SH-SY5Y (cell line): ENCODE results near the gene ZNF33A.

Experiments used
- GATA2 ChIP-seq: IDR thresholded peaks from 2 replicates; pipeline ENCODE4 v1.6.1; 2011; ENCODE audit warnings: mild to moderate bottlenecking, low read depth, low read length
- GATA3 ChIP-seq: IDR thresholded peaks from 2 replicates; pipeline ENCODE4 v1.6.1; 2011; ENCODE audit warnings: low read depth, mild to moderate bottlenecking, low read length, moderate library complexity

The ZNF33A gene

GRCh38 chr10:38010119-38010903 lies at the start of gene ZNF33A:
Gene ZNF33A, plus strand, starts transcription at chr10:38010675. Its CDS starts 1,667 bp downstream, at chr10:38012342.
- no peak for TF ChIP-seq GATA2
- TF ChIP-seq GATA3: no peak

DNA sequence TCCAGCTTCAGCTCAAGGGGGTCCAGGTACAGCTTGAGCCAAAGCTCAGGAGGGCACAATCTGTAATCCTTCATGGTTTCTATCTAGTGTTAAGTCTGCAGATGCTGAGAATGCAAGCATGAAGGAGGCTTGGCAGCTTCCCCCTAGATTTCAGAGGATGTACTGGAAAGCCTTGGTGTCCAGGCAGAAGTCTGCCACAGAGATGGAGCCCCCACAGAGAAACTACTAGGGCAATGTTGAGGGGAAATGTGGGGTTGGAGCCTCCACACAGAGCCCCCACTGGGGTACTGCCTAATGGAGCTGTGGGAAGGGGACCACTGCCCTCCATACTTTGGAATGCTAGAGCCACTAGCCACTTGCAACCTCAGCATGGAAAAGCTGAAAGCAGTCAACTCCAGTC lies 45.5 kb upstream of the ZNF33A start:
- no peak for TF ChIP-seq GATA2
- no peak for TF ChIP-seq GATA3

GRCh38 chr10:37972396-37972795 lies 38.1 kb upstream of the ZNF33A start:
- TF ChIP-seq GATA3 (no peak), GATA2 (no peak)

DNA sequence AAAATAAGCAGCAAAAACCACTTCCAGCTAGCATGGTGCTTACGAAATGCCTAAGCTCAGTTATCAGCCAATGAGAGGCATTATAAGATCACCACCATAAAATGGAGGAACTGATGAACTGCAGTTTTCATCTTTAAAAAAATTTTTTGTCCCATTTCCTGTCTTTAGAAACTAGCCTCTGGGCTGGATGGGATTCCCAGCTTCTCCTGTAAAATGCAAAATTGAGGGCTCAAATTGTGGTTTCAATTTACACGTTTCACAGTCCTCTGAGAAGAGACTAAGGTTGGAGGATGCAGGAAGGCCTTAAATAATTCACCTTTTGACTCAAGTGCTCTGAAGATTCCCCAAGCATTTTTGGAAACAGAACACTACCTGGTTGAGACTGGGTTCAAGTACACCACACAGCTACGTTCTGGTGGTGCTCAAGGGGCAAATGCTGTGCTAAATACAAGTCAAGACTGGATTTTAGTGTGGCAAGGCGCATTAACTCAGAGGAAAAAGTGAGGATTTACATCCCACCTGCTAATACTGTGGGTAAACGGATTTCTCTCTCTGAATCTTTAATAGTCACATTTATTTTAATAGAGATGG lies 35.0 kb upstream of the ZNF33A start:
- no peak for TF ChIP-seq GATA2
- TF ChIP-seq GATA3: no peak

DNA sequence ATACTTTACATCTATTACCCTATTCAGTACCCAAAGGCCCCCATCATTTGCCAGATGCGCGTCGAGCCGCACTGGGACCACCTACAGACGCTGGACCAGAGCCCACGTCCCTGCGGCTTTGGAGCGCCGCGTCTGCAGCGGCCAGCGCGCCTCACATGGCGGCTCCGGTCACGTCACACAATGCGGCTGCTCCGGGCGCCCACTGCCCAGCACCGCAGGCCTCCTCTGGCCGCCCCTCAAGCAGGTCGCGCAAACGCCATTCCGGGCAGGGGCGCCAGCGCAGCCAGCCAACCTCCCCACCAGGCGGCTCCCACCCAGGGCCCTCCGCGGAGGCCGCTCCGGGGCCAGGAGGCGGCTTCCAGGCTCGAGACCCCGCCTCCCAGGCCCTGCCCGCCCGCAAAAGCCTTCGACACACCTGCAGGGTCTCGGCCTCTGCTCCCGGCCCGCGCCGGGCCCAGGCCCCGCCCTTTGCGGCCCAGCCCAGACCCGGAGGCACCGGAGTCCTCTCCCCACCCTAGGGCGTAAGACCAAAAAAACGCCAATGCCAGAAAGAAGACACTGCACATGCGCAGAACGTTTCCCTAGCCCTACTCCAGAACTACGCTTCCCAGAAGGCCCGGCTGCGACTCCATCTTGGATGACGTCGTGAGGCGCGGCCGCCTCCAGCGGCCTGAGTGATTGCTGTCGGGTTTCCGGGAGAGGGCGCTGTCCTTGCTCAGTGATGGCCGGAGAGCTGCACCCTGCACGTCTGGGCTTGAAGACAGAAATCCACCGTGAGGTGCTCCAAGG lies 34.2 kb upstream of the ZNF33A start, which contains the start of gene ZNF25:
ZNF25 (minus strand) TSS at position 557 of the 789 bp plus-strand sequence. CDS start 4,925 bp downstream, outside the sequence.
- TF ChIP-seq GATA2 (no peak), GATA3 (no peak)

GRCh38 chr10:37976880-37977203 lies 33.6 kb upstream of the ZNF33A start:
- TF ChIP-seq GATA3 (no peak), GATA2 (no peak)

DNA sequence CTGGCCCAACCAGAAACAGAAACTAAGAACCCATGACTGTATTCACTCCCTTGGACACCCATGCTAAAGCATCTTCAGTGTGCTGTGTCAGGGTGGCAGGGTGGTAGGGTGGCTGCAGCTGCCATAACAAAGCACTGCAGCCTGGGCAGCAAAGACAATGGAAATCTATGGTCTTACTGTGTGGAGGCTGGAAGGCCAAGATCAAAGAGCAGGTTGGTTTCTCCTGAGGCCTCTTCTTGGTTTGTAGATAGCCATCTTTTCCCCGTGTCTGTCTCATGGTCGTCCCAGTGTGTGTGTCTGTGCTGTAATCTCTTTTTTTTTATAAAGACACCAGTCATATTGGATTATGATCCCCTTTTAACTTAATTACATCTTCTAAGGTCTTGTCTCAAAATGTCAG lies 18.8 kb upstream of the ZNF33A start:
- TF ChIP-seq GATA3 (no peak), GATA2 (no peak)

DNA sequence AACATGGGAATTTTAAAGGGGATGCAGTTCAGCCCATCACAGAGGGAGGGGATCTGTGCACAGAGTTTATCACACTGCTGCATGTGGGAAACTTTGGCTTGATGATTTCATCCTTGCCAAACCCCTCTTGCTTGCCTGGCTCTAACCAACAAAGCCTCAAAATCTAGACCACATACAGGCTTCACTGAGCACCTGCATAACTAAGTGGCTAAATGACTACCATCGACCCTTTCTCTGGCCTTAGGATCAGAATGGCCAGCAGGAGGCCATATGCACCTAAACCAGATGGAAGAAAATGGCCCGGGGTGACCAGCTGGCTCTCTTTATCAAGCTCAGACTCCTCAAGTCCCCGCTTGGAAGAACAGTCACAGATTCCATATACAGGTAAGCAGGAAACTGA lies 18.4 kb upstream of the ZNF33A start:
- TF ChIP-seq GATA3 (no peak), GATA2 (no peak)

DNA sequence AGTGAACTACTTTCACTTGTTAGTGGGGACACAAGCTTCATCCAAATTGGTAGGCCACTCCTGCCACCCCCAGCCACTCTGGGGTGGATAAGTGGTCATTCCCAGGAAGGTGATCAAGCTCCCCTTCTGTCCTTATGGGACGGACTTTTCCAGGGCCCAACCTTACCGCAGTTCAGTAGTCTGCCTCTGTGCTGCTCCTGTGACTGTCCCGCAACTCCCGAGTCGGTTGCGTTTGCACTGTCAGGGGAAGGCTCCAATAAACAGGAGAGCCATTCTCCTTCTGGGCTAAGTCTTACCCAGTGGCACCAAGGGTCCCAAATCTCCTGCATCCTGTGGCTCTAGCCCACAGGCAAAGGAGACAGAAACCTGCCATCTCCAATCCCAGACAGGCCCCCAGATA lies 7.4 kb upstream of the ZNF33A start:
- TF ChIP-seq GATA3 (no peak), GATA2 (no peak)

DNA sequence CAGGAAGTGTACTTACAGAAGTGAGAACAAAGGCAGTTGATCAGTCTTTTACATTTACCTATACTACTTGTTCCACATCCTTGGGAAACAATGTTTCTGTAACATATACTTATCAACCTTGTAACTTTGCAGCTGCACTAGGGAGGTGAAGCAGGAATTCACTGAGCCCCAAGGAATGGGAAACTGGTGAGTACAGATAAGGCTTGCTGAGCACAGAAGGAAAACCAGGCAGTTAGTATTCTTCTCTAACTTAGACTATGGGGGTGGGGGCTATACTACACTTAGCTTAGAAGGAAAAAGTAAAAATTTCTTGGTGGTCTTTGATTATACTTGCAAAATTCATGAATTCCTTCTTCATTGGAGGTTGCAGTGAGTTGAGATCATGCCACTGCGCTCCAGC lies 6.9 kb upstream of the ZNF33A start:
- TF ChIP-seq GATA3 (no peak), GATA2 (no peak)

- TF ChIP-seq GATA2 (no peak), GATA3 (no peak)
Measured at GRCh38 chr10:38007551-38007950, 2.9 kb upstream of the ZNF33A start.

GRCh38 chr10:38007991-38008390 lies 2.5 kb upstream of the ZNF33A start:
- no peak for TF ChIP-seq GATA2
- TF ChIP-seq GATA3: no peak

- TF ChIP-seq GATA3: no peak
- TF ChIP-seq GATA2: no peak
Measured at GRCh38 chr10:38016354-38016753, 5.9 kb downstream of the ZNF33A start.

DNA sequence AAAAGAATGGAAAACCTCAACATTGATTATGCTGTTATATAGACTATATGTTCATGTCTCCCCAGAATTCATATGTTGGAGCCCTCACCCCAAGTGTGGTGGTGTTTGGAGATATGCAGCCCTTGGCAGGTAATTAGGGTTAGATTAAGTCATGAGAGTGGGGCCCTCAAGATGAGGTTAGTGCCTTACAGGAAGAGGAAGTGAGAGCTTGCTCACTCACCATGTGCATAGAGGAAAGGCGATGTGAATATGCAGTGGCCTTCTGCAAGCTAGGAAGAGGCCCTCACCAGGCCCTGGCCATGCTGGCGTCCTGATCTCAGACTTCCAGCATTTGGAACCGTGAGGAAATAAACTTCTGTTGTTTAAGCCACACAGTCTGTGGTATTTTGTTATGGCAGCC lies 14.8 kb downstream of the ZNF33A start:
- TF ChIP-seq GATA2: no peak
- TF ChIP-seq GATA3: no peak

DNA sequence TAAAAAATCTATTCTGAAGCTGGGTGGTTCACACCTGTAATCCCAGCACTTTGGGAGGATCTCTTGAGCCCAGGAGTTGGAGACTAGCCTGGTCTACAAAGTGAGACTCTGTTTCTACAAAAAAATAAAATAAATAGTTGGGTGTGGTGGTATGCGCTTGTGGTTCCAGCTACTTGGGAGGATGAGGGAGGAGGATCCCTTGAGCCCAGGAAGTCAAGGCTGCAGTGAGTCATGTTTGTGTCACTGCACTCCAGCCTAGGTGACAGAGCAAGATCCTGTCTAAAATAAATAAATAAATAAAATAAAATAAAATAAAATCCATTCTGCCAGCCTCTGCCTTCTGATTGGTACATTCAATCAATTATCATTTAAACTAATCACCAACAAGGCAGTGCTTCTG lies 17.5 kb downstream of the ZNF33A start:
- TF ChIP-seq GATA2 (no peak), GATA3 (no peak)

GRCh38 chr10:38032886-38033285 lies 22.4 kb downstream of the ZNF33A start:
- TF ChIP-seq GATA3 (no peak), GATA2 (no peak)
